NCI-H774 (cell line): ENCODE results near the gene ZNF827.

ENCODE experiments used
- DNase-seq: peaks from one replicate; lab custom pipeline; 2025; lab: John Stamatoyannopoulos, UW

Gene ZNF827

DNA sequence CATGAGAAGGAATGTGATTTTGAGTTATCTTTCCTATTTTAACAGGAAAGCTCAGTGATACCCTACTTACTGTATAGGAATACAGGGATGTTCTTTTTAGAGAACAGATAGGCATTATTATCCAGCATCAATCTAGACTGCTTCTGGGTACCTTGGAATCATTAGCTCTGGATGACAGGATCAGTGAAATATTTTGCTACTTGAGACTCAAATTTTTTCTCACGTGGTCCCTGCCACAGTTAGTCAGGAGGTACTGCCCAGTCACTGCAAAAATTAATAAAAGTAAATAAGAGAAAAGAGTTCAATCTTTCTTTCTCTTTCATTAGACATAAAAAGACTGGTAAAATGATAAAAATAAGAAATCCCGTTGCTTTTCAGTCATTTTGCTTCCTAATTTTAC is 5.5 kb downstream of the ZNF827 start:
- DNase-seq, result no peak

DNA sequence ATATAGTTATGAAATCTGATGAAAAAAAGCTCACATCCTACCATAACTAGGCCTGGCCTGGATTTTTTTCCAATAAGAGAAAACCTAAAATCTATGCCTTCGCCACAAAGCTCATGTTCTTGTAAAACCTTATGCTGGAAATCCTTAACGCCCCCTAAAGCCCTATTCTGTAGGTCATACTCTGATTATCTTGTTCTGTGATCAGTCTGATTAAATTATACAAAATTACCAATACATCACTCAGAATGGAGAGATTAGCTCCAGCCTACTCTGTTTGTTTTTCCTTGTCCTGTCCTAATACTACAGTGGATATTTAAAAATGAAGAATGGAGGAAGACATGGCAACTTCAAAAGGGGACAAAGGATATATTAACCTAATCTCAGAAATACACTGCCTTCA is 7.2 kb downstream of the ZNF827 start:
- no peak for DNase-seq

GRCh38 chr4:145930592-145930991 is 8.0 kb downstream of the ZNF827 start:
- DNase-seq, result no peak

DNA sequence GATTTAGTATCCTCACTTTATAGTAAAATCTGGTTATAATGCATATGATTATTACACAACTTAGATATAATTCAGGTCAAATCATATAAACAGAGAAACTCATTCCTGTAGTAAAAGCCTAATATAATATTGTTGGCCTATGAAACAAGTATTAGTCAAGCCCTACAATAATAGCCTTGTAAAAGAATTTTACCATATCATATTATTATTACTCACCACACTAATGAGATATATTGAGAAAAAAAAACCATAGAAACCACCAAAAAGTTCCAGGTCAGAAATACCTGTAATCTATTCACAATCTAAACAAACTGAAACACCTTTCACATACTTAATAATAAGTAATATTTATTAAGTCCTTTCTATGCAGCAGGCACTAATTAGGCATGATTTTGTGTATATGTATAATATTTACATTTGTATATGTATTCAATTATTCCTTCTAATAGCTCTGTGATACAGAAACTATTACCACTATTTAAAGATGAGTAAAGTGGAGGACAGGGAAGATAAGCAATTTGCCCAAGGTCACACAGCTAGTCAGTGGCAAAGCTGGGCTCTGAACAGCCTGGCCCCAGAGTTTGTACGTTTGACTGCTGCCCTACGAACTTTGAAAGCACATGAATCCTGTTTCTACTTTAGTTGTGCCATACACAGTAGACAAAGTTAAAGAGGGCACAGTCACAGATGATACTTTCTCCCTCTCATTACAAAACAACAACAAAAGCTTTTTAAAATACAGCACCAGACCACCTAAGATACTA is 9.0 kb downstream of the ZNF827 start:
- no peak for DNase-seq

DNA sequence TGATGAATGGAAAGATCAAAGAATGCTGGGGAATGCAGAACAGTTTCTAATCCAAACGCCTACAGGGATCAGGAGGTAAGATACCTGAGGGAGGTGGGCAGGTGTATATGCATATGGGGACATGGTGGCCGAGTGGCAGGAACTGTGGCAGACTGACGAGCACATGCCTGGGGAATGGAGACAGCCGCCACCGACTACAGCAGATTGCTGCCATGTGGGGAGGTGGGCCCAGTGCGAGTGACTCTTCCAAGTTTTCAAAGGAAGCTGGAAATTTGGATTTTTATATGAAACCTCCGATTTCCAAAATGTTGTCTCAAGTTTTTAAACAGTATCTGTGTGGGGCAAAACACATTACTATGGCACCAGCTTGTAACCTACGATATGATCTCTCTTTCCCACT is 9.9 kb downstream of the ZNF827 start:
- no peak for DNase-seq

DNA sequence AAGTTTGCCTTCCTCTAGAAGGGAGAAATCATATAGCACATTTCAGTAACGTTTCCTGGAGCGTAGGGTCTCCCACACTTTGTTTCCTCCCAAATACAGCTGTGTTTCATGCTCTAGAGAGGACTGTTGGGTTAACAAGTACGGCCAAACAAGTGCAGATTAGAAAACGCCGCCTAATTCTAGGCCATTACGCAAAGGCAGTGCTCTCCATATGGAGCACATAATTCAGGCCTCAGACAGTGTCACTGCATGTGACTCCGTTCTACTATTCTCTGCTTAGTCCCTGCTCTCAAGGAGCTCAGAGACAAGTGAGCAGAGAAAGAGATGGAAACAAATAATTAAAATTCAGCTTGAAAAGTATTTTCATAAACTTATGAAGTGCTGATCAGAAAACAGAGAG is 11.6 kb downstream of the ZNF827 start:
- DNase-seq, result no peak

DNA sequence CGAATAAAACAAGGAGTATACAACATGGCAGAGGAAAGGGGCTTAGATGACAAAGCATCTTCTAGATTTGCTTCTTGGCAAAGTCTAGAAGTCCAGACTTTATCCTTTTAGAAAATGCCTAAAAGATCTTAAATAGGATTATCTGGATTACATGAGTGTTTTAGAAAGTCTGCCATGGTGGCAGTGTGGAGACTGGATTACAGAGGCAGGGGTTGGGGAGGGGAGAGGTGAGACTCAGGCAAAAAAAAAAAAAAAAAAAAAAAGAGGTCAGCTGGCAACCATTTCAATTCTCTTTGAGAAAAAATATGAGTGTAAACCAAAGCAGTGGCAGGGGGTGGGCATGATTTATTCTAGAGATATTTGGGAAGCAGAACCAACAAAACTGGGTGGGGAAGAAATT is 17.4 kb downstream of the ZNF827 start:
- DNase-seq, result no peak

GRCh38 chr4:145920205-145920604 is 18.4 kb downstream of the ZNF827 start:
- DNase-seq, result no peak

GRCh38 chr4:145912376-145912775 is 26.2 kb downstream of the ZNF827 start:
- no peak for DNase-seq

GRCh38 chr4:145909773-145910172 is 28.9 kb downstream of the ZNF827 start:
- no peak for DNase-seq

GRCh38 chr4:145909281-145909715 is 29.3 kb downstream of the ZNF827 start:
- DNase-seq, result no peak

DNA sequence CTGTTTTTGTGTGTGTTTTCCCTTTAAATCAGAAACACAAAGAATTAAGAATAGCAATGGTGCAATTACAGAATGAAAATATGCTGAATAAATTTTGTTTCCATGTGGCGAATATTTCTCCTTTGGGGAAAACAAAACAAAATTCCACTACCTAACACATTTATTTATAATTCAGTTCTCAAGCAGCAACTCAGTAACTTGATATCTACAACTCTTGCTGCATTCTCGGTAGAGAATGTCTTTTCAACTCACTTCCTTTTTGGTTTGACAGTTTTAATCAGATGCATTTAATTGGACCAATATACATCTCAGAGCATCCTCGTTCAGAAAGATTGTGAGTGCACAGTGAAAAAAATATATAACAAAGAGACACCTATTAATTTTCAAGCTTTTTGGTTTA is 30.8 kb downstream of the ZNF827 start:
- DNase-seq, result no peak

DNA sequence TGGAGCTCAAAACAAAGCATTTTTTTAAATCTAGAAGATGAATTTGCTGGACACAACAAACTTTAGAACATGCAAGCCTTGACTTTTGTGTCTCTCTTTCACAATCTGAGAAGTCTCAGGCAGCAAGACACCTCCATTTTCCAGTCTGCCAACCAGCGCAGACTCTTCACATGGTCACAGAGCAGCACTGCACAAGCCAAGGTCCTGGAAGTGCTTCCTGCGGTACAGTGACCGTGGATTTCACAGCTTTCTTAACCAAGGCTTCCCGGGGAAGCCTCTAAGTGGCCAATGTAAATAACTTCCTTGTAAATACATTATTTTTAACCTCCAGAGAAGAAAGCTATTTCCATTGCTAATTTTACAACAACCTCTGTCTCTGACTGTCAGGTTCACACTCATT is 31.2 kb downstream of the ZNF827 start:
- DNase-seq, result no peak

DNA sequence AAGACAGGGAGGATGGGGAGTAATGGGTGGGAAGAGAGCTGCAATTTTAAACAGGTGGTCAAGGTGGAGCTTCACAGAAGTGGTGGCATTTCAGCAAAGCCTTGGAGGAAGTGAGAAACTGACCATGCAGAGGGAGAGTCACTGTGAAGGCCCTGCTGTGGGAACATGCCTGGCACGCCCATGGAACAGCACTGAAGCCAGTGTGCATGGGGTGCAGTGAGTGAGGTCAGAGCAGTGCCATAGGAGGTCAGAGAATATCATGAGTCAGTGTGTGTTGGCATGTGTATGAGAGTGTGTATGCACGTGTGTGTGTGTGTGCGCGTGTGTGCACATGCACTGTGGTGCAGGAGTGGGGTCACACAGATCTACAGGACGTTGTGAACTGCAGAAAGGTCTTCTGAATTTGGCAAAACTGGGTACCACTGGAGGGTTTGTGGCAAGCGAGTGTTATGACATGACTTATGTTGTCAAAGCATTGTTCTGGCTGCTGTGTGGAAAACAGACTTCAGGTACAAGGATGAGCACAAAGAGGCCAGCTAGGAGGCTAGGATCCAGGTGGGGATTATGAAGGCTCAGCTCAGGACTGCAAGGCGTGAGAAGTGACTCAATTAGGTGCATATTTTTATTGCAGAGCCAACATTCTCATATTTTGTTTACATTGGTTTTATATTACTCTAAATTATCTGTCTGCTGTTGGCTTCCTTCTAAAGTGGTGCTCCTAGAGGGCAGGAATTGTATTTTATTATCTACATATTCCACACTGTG is 34.0 kb downstream of the ZNF827 start:
- DNase-seq, result no peak

DNA sequence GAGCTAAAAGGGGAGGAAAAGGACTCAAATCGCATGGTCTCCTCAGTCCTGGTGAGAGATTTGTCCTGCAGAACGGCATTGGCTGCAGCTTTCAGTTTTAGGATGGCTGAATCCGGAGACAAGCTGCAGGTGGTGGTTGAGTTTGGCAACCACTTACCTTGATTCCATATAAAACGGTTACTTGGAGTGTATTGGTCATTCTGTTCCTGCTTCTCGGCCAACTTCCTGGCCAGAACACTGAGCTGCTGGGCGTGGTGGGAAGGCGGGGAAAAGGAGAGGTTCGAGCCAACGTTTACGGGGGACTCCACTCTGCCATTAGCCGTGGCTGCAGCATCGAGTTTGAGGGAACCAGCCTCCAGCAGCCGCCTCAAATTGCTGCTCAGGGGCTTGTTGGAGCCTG is 36.1 kb downstream of the ZNF827 start:
- no peak for DNase-seq

DNA sequence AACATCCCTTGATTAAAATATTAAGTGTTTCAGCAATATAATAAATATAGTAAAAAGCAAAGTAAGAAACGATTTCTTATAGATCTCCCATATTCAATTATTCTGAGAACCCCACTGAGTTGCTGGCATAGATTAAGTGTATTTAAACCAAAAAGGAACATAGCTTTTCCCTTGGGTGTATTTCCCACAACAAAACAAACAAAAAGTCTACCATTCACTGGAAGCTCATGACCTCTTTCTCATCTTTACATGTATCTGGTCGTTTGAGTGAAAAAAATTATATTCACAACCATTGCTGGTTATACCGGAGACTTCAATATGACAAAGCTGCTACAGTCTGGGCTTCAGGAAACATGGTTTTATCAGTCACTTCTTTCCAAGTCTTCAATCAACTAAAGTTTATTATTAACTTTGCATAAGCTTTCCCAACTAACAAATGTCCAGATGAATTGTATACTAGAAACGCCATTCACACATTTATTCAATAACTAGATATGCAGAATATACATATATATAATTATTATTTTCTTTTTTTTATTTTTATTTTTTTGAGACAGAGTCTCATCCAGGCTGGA is 38.6 kb downstream of the ZNF827 start:
- no peak for DNase-seq

DNA sequence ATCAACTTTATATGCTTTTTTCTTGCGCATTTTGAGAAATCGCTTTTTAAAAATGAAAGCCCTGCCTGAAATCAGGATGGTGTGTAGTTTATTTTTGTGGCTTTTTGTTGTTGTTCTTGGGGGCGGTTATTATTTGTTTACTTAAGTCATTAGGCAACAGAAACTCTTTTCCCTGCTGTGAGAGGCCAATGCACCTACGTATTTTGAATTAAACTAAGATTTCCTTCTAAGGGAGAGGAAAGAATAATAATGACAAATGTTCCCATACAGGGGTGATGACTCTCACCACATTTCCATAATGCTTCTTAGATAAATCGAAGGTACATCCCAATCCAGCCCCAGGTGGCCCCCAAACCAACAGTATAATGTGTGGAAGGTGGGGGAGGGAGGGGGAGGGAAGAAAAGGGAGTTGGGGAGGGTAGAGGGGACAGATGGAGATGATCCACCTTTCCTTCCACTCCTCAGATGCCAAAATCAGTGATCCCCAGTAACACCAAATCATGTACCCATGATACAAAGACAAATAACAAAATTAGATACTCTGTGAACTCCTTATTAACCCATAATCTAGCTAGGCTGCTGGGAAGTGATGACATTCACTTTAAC is 39.6 kb downstream of the ZNF827 start:
- DNase-seq, result no peak

GRCh38 chr4:145898466-145898865 is 40.2 kb downstream of the ZNF827 start:
- DNase-seq, result no peak

- no peak for DNase-seq
Observed at GRCh38 chr4:145895056-145895455, 43.6 kb downstream of the ZNF827 start.

- no peak for DNase-seq
Observed at GRCh38 chr4:145891958-145892357, 46.7 kb downstream of the ZNF827 start.

GRCh38 chr4:145890689-145891088 is 47.9 kb downstream of the ZNF827 start:
- no peak for DNase-seq

DNA sequence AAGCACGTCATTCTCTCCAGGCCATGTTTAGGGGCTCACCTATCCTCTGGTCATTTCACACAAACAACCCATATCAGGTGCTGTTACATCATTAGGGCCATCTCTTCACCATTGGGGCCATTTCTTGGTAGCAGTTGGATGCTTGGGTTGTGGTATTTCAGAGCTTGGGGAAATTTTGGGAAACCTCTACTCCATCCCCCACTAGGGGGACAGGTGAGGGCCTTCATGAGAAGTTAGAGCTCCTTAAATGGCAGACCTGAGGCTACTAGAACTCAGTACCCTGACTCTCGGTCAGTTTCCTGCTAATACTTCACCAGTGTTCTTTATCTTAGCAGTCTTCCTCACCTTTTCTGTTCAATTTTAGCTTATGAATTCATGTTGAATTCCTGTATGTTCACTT is 50.2 kb downstream of the ZNF827 start:
- DNase-seq, result no peak
